NCI-H2029 (cell line): Measurements from ENCODE around the gene GPA33.

Source experiments
- DNase-seq: peaks from one replicate; lab custom pipeline; 2025; lab: John Stamatoyannopoulos, UW

The GPA33 gene

DNA sequence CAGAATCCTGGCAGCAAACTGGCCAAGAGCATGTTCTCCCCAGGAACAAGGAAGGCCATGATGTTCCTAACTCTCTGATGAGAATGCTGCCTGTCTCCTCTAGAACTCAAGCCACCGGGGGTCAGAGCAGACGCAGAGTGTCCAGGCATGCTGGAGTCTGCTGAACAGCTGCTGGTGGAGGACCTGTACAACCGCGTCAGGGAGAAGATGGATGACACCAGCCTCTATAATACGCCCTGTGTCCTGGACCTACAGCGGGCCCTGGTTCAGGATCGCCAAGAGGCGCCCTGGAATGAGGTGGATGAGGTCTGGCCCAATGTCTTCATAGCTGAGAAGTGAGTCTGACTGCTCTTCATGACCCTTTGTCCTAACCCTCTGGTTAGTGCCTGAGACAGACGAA, 27.0 kb upstream of the GPA33 start:
- DNase-seq = no peak

DNA sequence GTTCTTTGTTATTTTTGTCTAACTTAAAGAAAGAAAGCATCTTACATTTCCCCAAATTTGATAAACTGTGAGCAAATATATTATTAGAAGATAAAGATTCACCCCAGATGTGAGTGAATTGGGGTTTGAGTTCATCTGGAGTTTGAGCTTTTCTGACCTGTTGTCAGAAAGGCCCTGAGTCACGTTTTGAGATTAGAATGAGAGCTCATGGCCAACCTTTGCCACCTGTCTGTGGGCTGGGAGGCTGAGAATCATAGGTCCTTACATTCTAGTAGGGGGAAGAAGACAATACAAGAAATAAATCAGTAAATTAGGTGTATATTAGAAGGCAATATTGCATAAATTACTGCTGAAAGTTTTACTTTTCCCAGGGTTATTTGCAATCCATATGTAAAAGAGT, 26.0 kb upstream of the GPA33 start:
- DNase-seq = no peak

DNA sequence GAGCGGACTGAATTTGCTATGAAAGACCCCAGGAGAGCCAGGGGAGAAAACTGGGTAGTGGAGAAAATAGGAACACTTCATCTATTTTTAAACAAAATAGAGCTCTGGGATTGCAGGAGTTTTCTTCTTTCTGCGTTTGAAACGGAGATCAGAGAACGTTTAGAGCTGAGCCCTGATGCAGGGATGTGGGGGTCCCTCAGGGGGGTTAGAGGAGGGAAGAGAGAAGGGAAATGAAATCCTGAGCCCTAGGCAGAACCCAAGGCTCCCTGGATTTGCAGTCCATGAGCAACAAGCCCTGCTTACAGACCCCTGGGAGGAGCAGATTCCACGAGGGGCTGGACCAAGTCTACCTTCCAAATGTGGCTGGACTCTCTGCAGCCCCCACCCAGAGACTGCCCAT, 25.5 kb upstream of the GPA33 start:
- DNase-seq = no peak

DNA sequence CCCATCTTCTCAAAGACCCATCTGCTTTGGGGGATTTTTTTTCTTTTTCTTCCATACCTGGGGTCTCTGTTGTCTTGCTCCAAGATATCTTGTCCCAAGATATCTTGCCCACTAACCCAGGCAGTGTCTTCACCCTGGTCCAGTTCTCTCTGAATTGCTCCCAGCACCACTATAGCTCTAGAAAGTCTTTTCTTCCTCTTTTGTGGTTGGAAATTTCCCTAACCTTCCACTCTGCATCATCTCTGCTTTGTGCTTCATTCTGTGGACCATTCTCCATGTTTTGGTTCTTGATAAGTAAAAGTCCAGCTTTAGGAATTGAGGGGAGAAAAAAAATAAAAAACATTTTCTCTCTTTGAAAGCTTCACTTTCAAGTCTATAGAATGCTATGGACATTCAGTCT, 24.5 kb upstream of the GPA33 start:
- no peak for DNase-seq

DNA sequence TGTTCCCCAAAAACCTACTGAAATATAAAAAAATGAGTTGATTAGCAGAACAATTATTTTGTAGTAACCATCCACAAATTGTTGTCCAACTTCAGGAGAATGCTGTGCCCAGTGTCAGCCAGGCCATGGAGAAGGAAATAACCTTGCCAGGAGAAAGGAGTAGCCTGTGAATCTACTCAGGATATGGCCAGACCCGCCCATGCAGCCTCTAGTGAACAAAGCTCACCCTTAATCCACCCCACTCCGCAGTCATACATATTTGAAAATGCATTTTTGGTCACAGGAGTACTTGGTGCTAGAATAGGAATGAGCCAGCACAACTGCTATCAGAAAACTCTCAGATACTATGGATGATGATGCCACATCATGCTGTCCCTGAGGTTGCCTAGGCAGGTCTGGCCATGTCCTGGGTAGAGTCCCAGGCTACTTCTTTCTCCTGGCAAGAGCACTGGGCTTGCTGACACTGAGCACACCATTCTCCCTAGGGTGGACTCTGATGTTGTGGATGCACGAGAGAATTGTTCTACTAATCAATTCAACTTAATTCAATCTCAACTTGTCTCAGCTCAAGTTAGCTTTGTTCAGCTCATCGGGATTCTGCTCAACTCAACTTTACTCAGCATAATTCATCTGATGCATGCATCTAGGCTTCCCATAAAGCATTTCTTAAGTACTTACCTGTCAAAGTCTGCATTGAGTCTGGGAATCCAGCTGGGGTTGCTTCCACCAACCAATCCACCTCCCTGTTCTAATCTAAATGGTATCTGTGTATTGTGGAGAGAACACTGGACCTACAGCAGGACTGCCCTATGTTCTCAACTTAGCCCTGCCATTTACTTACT, 21.9 kb upstream of the GPA33 start:
- no peak for DNase-seq

DNA sequence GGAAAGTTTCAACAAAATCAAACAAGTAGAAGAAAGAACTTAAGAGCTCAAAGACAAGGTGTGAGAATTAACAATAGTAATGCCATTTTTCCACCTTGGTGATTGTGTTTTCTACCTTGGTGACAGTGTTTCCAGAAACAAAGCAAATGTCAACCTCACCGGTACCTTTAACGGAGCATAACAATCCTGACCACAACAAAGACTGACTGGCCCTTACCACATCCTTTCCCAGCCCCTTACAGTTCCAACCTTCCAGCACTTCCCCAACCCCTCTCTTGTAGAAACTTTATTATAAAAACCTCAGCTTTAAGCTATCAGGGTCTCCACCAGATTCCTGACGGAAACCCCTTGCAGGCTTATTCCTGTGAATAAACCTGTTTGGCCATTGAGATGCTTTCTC, 20.4 kb upstream of the GPA33 start:
- DNase-seq = no peak

DNA sequence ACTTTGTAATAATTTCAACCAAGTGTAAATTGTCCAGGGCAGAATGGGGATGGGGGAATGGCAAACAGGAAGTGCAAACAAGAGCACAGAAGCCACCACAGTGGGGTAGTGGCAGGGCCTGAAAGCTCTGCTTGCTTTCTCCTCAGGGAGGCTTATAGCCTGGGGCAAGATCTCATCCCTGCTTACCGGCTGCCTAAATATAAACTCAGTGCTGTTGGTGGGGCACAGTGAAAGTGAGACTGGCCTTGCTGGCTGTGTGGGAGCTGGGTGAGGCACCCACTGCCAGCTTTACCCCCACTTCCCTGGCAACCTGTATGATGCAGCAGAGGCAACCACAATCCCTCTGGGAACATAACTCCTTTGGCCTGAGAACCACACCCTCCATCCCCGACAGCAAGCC, 18.9 kb upstream of the GPA33 start:
- DNase-seq = no peak

DNA sequence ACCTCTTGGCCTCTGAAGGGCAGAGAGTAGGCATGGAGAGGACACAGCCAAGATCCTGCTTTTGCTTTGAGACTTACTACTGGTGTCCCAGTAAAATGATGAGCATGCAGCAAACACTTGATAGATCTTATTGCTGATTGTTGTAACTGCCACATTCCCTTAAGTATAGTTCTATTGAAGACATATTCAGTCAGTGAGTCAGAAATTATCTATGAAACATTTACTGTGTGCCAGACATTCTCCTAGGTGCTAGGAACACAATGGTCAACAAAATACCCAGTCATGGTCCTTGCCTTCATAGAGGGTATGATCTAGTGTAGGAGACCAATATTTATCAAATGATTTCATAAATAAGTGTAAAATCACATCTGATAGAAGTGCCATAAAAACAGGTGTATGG, 17.3 kb upstream of the GPA33 start:
- no peak for DNase-seq

DNA sequence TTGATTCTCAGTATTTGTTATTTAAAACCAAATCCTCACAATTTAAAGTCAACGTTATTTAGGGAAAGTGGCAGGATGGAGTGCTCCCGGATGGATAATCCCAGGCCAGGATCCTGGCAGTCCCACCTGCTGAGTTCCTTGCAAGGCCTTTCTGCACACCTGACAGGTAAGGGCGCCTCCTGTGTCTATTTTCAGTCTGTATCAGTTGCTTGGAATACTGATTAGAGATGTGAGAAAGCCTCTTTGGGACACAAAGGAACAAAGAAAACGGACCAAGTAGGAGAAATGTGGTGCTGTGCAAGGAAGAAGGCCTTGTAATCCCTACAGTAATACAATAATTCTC, 15.9 kb upstream of the GPA33 start:
- DNase-seq = no peak

DNA sequence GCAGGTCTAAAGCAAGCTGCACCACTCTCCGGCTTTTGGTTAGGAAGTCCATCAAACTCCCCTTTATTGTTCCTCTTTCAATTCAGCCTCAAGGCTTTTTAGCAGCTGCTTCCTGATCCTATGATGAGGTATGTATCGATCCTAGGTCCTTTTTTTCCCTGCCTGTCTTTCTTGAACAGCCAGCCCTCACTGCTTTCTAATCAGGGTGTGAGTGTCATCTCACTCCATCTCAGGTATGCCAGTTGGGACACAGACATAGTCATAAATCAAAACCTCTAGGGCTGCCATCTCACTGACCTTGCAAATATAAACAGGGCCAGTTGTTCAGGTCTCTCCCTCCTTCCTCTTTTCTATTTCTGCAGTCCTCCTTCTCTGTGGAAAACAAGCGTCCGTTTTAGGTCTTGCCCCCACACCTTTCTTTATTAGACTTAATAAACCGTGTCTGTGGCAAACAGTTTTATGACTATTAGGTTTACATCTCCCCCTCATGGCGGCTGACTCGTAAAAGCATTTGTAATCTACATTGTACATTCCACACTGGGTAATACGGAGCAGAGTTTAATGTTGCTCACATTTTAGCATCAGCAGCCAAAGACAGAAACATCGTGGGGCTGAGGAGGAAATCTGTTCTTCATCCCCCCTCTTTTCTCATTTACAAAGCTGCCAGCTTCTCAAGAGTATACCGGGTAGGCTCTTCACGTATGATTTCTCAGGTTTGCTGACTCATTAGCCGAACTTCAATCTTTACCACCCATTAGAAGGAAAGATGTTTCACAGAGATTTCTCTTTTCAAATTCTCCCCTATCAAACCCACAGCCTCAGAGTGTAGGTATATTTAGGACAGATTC, 15.3 kb upstream of the GPA33 start:
- no peak for DNase-seq

DNA sequence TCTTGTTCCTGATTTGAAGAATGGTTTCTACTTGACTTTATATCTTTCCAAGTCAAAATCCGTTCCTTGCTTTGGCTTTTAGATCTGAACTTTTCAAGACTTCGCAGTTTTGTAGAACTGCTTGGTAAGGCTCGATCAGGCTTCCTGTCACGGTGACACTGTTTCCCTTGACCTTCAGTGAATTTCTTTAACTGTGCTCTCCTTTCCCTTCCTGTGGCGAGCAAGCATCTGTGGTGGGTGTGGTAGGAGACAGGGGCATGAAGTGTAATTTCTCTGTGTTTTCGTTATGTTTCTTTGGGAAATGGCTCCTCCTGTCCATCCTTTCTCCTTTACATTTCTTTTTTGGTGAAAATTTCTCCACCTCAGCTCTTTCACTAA, 14.1 kb upstream of the GPA33 start:
- DNase-seq = no peak

DNA sequence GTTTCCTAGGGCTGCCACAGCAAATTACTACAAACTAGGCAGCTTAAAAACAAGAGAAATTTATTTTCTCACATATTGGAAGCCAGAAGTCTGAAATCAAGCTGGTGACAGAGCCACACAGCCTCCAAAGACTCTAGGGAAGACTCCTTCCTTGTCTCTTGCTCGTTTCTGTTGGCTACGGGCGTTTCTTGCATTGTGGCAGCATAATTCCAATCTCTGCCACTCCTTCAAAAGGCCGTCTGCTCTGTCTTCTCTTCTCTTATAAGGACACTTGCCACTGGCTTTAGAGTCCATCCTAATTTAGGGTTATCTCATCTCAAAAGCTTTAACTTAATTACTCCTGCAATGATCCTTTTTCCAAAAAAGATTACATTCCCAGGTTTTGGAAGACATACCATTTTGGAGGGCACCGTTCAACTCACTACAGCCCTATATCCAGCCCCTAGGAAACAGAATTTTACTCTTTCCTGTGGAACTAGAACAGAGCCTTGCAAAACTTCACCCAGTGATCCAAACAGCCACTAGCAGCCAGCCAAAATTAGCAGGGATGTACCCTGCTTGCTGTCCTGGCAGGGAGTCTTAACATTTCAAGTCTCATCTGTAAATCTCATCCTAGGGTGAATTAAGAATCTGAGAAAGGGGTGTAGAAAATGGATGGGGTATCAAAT, 12.9 kb upstream of the GPA33 start:
- no peak for DNase-seq

DNA sequence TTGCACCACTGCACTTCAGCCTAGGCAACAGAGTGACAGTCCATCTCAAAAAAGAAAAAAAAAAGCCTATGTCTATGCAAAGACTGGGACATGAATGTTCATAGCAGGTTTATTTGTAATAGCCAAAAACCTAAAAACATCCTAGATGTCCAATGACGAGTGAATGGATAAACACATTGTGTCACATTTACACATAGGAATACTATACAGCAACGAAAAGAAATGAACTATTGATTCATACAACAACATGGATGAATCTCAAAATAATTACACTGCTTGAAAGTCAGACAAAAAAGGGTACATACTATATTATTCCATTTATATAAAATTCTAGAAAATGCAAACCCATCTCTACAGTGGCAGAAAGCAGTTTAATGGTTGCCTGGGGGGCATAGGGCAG, 11.6 kb upstream of the GPA33 start:
- DNase-seq = no peak

DNA sequence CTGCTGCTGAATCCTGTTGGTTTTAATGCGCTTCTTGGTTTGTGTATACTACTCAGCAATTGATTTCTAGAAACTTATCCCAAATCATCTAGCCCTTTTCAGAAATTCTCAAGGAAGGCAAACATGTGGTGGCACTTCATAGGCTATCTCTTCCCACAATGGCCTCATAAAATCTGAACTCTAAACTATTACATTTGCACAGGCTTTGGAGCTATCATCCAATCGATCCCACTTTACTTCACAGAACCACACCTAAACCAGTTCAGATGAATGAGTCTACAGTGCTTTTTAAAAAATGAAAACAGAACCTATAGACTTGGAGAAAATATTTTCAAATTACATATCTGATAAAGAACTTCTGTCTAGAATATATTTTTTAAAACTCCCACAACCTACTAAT, 10.6 kb upstream of the GPA33 start:
- DNase-seq = no peak

DNA sequence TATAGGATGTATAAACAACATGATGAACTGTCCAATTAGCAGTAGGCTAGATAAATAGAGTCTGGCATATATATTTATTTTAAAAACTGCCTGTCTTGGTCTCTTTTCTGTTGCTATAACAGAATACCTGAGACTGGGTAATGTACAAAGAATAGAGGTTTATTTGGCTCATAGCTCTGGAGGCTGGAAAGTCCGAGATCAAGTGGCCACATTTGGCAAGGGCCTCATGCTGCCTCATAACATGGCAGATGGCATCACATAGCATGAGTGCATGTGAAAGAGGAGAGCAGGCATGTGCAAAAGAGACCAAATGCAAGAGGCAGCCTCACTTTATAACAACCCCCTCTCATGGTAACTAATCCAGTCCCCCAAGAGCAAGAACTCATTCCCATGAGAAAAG, 9.7 kb upstream of the GPA33 start:
- no peak for DNase-seq

DNA sequence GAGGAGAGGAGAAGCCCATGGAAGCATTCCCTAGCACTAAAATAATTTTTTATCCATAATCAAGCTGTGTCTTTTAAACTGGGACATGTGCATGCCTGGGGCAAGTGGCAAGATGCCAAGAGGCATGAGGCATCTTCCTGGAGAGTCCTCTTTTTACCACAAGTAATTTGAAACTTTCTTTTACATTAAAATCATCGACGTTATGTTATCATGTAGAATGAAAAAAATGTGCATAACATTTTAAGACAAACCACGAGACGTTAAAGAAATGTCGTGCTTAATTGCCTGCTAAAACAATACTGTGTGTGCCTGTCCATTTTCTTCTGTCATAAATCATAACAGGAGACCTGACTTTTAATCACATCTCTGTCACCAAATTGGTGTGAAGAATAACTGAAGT, 5.2 kb upstream of the GPA33 start:
- DNase-seq = no peak

DNA sequence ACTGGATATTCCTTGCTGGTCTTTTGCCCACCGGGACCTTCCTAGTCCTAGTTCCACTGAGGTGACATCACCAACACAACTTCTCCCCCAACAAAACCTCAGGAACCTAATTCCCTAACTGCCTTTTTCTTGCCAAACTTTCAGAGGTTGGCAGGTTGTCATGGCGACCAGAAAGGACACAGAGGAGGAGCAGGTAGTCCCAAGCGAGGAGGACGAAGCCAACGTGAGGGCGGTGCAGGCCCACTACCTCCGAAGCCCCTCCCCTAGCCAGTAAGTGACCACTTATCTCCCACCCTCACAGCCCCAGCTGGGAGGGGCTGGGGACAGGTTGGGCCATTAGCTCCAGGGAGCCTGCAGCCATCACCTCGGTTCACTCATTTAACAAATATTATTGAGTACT, 4.5 kb upstream of the GPA33 start:
- DNase-seq = no peak

DNA sequence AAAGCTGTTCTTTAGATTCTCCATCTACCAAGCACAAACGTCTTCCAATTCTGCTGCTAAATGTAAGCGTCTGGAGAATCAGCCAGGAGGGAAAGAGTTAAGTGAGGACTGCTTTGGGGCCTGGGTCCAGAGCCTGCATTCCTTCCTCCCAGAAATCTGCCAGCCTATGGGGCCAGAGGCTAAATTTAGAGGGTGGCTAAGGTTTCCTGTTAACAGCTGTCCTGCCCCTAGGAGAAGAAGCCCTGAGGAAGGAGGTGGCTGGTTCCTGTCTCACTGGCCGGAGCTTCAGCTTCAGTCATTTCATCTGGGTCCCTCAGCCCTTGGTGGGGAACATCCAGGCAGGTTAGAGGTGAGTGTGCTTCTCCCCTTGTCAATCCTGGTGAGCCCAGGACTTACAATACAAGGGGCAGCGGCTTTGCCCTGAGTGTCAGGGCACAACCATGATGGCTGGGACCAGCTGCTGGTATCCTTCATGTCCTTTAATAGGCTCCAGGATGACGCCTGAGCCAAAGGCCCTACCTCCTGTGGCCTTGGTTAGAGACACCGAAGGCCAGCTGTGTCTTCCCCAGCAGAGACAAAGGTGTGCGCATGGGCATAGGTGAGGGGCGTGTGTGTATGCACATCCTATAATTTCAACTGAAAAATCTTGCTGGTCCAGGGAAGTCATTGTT, 3.8 kb upstream of the GPA33 start, which contains the start of gene STYXL2:
Gene STYXL2 (plus strand): TSS at position 230 of the 671 bp plus-strand sequence. CDS start 775 bp downstream, outside the sequence.
- DNase-seq = no peak

DNA sequence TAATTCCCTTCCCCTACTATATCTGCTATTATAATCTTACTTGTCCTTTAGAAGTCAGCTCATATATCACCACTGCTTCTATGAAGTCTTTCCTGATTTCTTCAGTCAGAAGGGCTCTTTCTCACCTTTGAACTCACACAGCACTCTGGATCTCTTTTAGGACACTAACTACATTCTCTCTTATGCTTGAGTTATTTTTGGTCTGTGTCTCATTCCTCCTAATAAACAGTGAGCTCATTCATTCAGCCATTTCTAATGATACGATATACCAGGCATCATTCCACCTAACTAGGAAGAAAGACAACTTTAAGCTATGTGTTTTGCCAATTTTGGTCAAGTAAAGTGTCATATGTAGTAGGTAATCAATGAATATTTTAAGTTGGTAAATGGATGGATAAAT, 2.5 kb upstream of the GPA33 start:
- no peak for DNase-seq

DNA sequence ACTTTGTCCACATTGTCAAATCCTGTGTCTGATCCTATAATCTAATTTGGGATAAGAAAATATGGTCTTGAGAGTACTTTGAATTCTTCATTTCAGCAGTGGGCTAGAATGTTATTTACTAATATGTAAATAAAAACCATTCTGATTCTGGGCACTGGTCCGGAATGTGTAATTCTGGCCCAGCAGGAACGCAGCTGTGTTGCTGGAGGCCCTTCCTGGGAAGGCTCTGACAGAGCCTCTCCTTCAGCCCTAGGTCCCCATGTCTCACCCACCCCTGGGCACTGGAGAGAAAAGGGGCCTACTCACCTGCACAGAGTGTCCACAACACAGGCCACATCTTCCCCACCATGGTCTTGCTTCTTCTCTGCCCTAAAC, 251 bp downstream of the GPA33 start:
- DNase-seq = no peak

DNA sequence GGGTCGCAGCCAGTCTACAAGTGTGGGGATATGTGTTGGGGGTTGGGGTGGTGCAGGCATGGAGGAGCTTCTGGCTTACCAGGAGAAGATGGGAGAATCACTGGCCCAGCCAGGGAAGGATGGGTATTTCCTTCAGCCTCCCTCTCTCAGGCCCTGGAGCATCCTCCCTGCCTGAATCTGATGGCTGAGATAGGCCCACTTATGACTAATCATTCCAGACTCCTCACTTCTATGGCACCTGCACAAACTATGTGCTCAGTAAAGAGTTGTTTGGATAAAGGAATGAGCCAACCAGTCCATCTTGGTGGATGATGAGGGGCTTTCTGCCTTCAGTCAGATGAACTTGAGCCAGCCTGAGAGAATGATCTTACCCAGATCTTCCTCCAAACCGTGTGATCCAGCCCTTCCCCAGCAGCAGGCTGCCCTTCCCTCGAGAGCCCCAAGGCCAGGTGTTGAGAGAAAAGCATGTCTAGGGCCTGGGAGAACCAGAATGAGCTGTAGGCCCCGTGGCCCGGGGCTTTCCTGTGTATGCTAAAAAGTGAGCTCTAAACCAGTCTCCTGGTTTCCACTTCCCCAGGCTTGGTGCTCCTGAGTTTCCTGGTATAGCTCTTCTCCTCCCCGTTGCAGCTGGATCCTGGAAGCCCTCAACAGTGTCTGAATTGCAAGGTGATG, 1.3 kb downstream of the GPA33 start:
- DNase-seq = no peak

DNA sequence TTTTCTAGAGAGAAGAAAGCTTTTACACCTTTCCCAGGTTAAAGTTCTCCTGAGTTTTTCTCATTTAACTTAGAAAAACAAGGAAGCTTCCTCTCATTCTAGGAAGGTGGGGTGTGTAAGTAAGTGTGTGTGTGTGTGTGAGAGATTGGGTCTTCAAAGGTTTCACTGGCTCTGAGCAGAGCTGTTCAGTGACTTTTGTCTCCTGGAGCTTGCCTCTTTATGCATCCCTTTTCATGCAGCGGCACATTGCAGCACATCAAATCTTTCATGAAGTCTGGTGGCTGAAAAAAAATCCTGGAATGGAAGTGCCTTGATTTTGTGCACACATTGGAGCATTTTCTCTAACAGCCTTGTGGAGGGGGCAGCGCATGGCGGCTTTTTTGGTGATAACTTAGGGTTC, 3.4 kb downstream of the GPA33 start:
- no peak for DNase-seq
